K562 (cell line): ENCODE results near the gene PDPK1. TPM values are rescaled to one million over a fixed set of nuclear protein-coding genes. Genes with fewer than 3 reads are reported as not detected.

Source experiments
- CREM ChIP-seq: IDR thresholded peaks from 2 replicates; pipeline ENCODE4 v1.6.1; 2014; ENCODE audit warnings: antibody characterized with exemption, low read depth
- CXXC5 ChIP-seq: fragments of 250-450 bp; sonication (Bioruptor Pico); IDR thresholded peaks from 2 replicates; pipeline ENCODE4 v1.8.0; 2022; ENCODE audit warnings: inconsistent platforms, mild to moderate bottlenecking, moderate library complexity
- DPF2 ChIP-seq: fragments of 450-650 bp; IDR thresholded peaks from 2 replicates; pipeline ENCODE4 v1.6.1; 2016
- FIP1L1 ChIP-seq: fragments of 200-400 bp; formaldehyde crosslinking; IDR thresholded peaks from 2 replicates; pipeline ENCODE4 v1.6.1; 2018; ENCODE audit warnings: mild to moderate bottlenecking, low read depth, low read length; ENCODE audit not compliant: poor library complexity, severe bottlenecking
- MTA3 ChIP-seq: fragments of 450-650 bp; formaldehyde crosslinking; IDR thresholded peaks from 2 replicates; pipeline ENCODE4 v1.6.1; 2017; ENCODE audit warnings: mild to moderate bottlenecking, borderline replicate concordance
- NKRF ChIP-seq: fragments of 450-650 bp; IDR thresholded peaks from 2 replicates; pipeline ENCODE4 v1.6.1; 2016; ENCODE audit warnings: borderline replicate concordance
- RERE ChIP-seq: sonication (generic); formaldehyde crosslinking; IDR thresholded peaks from 2 replicates; pipeline ENCODE4 v1.8.0; 2023; ENCODE audit warnings: missing genetic modification reagents, mild to moderate bottlenecking, borderline replicate concordance
- SAP30 ChIP-seq: fragments of 200-600 bp; sonication (generic); IDR thresholded peaks from 2 replicates; pipeline ENCODE4 v1.6.1; 2012; ENCODE audit warnings: borderline replicate concordance, low read depth, mild to moderate bottlenecking, moderate library complexity, low read length, control low read depth, inconsistent platforms; ENCODE audit not compliant: insufficient read depth, poor library complexity, severe bottlenecking
- SPI1 ChIP-seq: IDR thresholded peaks from 2 replicates; pipeline ENCODE4 v1.6.1; 2011; ENCODE audit warnings: low read depth, low read length, control low read depth, borderline replicate concordance
- STAG1 ChIP-seq: sonication (generic); formaldehyde crosslinking; IDR thresholded peaks from 2 replicates; pipeline ENCODE4 v1.5.0; 2020; ENCODE audit warnings: missing genetic modification reagents, borderline replicate concordance
- TAF1 ChIP-seq: IDR thresholded peaks from 2 replicates; pipeline ENCODE4 v1.6.1; 2011; ENCODE audit warnings: mild to moderate bottlenecking, low read length, moderate library complexity; ENCODE audit not compliant: insufficient read depth, control insufficient read depth, severe bottlenecking; ENCODE audit errors: extremely low read depth
- TCF3 ChIP-seq: sonication (generic); formaldehyde crosslinking; IDR thresholded peaks from 2 replicates; pipeline ENCODE4 v1.4.0; 2020; ENCODE audit warnings: mild to moderate bottlenecking, missing genetic modification reagents
- THRA ChIP-seq: fragments of 450-650 bp; IDR thresholded peaks from 2 replicates; pipeline ENCODE4 v1.6.1; 2017; ENCODE audit warnings: mild to moderate bottlenecking, moderate library complexity
- ZC3H11A ChIP-seq: IDR thresholded peaks from 2 replicates; pipeline ENCODE4 v1.6.1; 2012; ENCODE audit warnings: low read depth, low read length, improper control_type of control experiment
- ZFX ChIP-seq: sonication (generic); formaldehyde crosslinking; IDR thresholded peaks from 2 replicates; pipeline ENCODE4 v1.8.0; 2022; ENCODE audit warnings: mild to moderate bottlenecking, missing genetic modification reagents, moderate library complexity
- ZNF511 ChIP-seq: sonication (generic); formaldehyde crosslinking; IDR thresholded peaks from 2 replicates; pipeline ENCODE4 v1.8.0; 2022; ENCODE audit warnings: mild to moderate bottlenecking, missing genetic modification reagents
- ZNF644 ChIP-seq: fragments of 200-800 bp; sonication (Bioruptor generic); IDR thresholded peaks from 2 replicates; pipeline ENCODE4 v1.6.1; 2016; ENCODE audit warnings: low read depth, missing genetic modification characterization, missing compliant biosample characterization
- polyA plus RNA-seq, 8 experiments: library from polyadenylated mRNA; depleted of rRNA in 4 of 8; stranded (reverse) in 5 of 8; unstranded in 3 of 8; fragments of >200 nt; fragmentation: Nextera tagmentation in 2 of 8; fragmentation: Illumina TruSeq in 1 of 8; extraction: Ambion mirVana in 2 of 8; extraction: Trizol in 1 of 8; gene quantifications; 2 replicates each; pipeline versions ENCODE4 v1.2.1 to v1.2.3, GENCODE V29; 2011 to 2014; ENCODE audit warnings: inconsistent platforms in 1 of 8, missing spikeins in 1 of 8
- total RNA-seq, 7 experiments: library from RNA; depleted of rRNA in 6 of 7; stranded (reverse); fragments of >200 nt in 6 of 7; fragmentation: Illumina TruSeq in 2 of 7; extraction: Trizol in 2 of 7; gene quantifications; 2 replicates each; pipeline versions ENCODE4 v1.2.1 to v1.2.3, GENCODE V29; 2011 to 2021; ENCODE audit warnings: low replicate concordance in 1 of 7

The PDPK1 gene
- total and polyA plus RNA-seq, 9 of the 15 experiments (the other 6 are each of a cell fraction or from before 2014, with no cell fraction given), result 4.0 to 37.2 (median 18.7) TPM

GRCh38 chr16:2520784-2521531 lies 16.9 kb upstream of the PDPK1 start (continued):
- TF ChIP-seq CXXC5 (CRISPR knock-in tag), result no peak
- 0 out of 2 replicates have a peak, but pooled peaks have one; percentile 38 for TF ChIP-seq MTA3
- peak; percentile 58 for TF ChIP-seq SAP30
- peak; percentile 62 for TF ChIP-seq FIP1L1
- TF ChIP-seq ZFX (CRISPR knock-in tag), result peak; percentile 52
- TF ChIP-seq THRA, result no peak
- no peak for TF ChIP-seq ZC3H11A
- no peak for TF ChIP-seq STAG1
- peak; percentile 35 for TF ChIP-seq CREM
- 0 out of 2 replicates have a peak, but pooled peaks have one; percentile 11 for TF ChIP-seq TCF3
- peak; percentile 54; the same call in 1 of the 2 replicates for TF ChIP-seq NKRF
- peak; percentile 63; the same call in 1 of the 2 replicates for TF ChIP-seq ZNF511 (CRISPR knock-in tag)
- TF ChIP-seq RERE, result 0 out of 2 replicates have a peak, but pooled peaks have one; percentile 29
- TF ChIP-seq ZNF644 (tag), result no peak
- 0 out of 2 replicates have a peak, but pooled peaks have one; percentile 37 for TF ChIP-seq DPF2
- peak; percentile 69; the same call in 1 of the 2 replicates for TF ChIP-seq SPI1
- TF ChIP-seq TAF1, result peak; percentile 30
